HK-2 (cell line): ENCODE measurements around the gene PIP4K2A.
"Not testable (repeated sequence)": the region's sequence is repeated elsewhere in the genome, so short reads cannot be mapped to it uniquely, and the experiment has no call there.

ENCODE experiments used
- DNase-seq: peaks from one replicate; pipeline ENCODE4 v3.0.0-alpha.2; 2018; ENCODE audit not compliant: unreplicated experiment

Gene PIP4K2A

DNA sequence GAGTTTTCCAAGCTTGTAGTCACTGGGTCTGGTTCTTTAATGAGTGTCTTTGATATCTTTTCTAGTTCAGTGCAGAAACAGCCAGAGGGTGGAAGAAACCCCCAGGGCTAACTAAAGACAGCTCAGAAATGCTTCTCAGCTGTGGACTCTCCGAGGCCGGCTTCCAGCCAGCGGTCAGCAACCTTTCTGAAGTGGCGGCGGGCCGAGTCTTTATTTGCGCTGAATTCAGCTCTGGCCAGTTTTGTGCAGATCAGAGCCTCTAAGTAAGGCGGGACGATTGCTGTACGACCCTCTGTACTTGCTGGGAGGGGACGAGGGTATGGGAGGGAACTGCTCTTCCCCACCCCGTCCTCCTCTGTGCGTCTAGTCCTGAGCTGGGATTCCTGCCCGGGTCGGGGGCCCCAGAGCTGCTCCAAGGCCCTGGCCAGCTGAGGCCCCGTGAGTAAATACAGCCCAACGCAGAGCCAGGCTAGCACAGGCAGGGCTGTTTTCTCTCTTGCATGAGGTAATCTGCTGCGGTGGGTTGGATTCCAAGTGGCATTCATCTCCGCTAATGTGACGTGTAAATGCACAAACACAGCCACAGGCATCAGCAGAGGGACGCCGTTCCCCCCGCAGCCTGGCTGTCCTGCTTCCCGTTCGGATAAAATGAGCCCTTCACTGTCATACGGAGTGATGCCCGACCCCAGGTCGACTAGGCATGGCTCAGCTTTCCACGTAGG is 159.8 kb downstream of the PIP4K2A start:
- no peak for DNase-seq

DNA sequence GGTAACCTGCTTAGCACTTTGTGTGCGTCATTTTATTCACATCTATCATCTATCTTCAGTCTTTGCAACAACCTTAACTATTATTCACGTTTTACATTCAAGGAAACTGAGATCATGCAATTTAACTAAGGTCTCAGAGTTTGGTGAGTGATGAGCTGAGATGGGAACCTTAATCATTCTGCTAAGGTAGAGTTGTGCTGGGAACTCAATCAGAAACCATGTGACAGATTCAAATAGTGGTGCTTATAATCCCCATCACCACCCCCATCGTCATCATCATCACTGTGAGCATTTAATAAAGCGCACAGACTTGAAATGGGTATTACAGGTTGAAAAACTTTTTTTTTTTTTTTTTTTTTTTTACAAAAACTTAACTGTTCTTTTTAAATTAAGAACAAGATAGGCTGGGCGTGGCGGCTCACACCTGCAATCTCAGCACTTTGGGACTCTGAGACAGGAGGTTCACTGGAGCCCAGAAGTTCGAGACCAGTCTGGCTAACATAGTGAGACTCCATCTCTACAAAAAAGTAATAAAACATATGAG is 160.9 kb downstream of the PIP4K2A start:
- DNase-seq, result no peak

DNA sequence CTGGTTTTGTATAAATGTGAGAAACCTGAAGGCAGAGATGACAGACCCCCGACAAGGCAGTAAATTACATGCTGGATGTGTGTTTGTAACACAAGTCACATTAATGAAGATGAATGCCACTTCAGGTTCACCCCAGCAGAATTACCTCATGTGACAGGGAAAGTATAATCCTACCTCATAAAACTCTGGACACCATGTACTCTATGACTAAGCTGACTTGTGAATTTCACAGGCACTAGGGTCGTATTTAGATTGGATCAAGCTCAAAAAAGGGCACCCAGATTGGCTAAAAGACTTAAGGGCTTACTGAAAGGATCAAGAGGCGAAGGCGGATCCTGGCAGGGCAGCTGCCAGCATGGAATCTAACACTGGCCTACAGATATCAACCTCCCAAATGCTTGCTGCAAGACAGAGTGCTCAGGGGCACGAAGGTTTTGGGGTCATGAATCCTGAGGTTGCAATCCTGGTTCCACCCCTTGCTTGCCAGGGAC is 161.4 kb downstream of the PIP4K2A start:
- DNase-seq, result no peak

DNA sequence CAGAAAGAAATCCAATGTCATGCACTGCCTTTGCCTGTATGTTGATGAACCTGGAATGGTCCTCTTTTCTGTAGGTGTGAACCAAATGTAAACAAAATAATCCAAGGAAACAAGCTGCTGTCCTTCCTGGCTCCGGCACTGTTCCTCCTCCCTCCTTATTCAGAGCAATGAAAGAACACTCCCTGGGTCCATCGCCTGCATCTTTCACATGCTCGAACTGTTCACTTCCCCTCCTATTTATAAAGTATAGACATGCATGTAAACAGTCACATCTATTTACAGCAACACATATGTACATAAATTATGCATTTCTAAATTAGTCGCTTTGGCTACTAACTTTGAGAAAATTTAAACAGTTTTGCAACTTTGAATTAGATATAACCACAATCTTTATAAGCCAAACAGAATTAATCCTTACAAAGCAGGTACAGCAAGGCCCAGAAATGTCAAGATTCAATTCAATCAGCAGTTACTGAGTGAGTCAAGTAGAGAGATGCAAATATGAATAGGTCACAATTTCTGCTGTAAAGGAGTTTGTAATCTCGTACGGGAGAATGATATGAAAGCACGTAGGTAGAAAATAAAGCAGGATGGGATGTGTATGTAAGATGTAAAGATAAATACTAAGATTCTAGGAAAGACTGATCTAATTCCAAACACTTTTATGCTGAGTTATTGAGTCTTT is 162.6 kb downstream of the PIP4K2A start:
- no peak for DNase-seq

DNA sequence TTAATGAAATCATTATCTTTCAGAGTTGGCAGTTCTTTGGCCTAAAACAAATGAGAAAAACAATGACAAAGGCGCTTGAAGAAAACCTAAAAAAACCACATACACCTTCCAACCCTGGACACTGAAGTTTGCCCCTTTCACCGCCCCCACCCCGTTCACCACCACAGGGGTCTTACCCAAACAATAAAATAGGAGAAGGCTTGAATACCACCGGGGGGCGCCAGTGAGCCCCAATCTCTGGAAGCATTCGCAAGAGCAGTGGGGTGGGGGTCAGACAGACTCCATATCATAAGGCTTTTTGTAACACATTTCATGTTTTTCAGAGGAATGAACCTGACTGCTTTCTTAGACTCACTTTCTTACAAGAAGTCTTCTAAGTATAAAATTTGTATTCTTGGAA is 163.6 kb downstream of the PIP4K2A start:
- peak; percentile 42 for DNase-seq

DNA sequence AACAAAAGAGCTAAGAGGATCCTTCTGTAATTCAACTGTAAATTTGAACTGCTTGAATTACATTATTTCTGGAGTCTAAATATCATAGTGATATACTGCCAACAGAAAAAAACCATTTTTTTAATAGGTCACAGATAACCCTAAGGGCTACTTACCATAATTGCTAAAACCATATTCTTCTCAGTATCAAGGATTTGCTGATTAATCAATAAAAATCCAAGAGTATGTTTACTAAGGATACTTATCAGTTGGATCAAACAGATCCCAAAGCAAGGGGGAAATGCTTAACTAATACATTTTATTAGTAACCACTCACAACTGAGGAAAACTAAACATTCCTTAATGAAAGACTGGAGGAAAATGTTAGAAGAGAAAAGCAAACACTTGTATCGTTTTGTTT is 166.0 kb downstream of the PIP4K2A start:
- no peak for DNase-seq

DNA sequence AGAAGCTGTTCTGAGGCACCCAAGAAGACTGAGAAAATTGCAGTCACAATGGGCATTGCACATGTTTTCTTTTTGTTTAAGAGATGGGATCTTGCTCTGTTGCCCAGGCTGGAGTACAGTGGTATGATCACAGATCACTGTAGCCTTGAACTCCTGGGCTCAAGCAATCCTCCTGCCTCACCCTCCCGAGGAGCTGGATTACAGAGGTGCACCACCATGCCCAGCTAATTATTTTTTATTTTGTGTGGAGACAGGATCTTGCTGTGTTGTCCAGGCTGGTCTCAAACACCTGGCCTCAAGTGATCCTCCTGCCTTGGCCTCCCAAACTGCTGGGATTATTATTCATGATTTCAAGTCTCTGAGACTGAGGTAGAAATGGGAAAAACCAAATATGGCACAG is 168.7 kb downstream of the PIP4K2A start:
- DNase-seq, result no peak

DNA sequence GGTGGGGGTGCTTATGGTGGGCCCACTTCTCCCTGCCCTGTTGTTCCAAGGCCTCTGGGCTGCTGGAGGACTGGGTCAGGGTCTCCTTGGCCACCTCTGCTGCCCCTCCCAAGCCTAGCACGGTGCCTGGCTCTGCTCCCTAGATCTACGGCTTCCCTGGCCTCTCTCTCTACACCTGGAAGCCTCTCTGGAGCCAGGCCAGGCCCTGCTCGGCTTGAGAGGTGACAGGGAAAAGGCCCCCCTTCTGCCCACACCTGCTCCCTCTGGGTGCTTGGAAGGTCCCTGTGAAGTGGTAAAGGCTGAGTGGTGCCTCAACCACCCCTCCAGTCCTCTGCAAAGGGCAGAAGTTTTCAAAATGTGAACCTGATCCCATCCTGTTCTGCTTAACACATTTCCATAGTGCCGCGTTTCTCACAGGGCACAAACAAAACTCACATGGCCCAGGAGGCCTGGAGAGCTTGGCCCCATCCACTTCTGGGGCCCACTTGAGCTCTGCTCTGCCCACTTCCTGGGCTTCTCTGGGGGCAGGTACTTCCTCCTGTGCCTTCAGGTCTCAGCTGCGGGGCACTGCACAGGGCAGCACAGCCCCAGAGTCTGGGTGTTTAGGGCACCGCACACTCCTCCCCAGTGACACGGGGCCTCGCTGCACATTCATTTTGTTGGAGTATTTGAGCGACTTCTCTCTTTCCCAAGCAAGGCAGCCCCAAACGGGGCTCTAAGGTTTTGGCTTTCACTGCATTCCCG is 169.9 kb downstream of the PIP4K2A start:
- no peak for DNase-seq

DNA sequence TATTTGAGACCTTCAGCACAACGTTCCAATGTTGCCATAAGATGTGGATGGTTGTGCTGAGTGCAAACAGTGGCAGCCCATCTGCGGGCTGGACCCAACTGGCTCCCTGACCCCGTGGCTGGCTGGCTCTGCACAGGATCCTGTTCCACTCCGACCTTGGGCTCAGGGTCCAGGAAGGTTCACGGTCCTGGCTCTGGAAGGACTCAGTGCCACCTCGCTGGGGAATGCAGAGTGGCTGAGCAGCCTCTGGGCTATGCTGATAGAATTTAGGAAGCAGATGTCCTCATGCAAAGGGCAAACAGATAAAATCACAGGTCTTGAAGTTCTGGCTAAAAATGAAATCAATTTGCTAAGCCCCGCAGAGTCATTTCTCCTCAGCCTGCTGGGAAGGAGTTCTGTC is 171.6 kb downstream of the PIP4K2A start:
- no peak for DNase-seq

DNA sequence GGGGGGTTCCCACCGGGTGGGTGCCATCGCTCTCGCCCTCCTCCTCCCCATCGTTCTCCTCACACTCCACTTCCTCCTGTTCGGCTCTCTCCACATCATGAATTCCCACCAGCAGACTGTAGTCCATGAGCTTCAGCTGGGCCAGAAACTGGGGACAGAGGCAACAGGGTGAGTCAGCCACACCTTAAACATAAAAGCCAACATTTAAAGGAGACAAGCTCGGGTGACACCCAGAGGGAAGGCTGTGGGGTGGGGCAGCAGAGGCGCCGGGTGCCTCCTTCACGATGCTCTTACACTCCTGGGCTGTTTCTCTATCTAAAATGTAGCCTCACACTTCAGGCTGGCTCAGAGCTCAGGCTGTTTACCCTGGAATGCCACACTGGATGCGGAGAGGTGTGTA is 172.5 kb downstream of the PIP4K2A start:
- DNase-seq, result no peak

DNA sequence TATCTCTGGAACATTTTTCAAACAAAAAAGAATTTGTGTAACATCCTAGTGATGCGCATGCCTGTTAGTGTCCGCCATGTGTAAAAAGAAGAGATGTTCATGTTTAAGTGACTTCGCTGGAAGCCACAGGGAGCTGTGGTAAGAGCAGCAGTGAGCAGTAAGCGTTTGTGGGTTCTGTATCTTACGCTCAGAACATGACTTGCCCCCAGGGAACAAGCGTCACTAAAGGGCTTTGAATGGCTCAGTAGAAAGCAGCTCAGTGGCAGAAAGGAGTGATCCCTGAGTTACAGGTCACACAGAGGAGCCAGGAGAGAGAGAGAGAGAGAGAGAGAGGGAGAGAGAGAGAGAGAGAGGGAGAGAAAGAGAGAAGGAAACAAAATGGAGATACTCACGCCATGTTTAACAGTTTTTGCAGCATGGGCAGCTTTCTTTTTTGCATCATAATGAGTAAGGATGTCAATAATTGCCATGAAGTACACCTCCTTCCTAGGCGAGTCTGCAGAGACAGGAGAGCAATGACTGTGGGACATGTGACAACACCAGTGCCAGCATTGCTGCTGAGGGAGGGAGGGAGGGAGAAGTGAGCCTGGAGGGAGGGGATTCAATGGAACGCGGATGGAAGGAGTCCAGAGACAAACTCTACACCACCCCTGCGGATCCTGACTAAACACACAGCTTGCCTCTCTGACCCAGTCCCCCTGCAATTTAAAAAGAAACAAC is 174.6 kb downstream of the PIP4K2A start:
- DNase-seq, result no peak

DNA sequence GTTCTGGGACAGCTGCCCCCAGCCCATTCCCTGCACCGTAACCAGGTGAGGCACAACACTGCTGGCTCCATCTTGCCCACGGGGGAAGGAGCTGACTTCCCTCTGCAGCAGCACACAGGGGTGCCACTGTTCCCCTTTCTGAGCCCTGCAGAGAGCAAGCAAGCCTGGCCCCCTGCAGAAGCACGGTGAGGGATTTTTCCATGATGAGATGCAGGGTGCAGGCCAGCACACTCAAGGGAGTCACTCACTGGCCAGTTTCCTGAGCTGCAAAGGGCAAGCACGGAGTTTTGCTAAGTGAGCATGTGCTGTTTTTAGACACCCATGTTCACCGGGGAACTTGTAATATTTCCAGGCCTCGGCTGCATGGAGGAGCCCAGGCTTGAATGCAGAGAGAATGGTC is 176.6 kb downstream of the PIP4K2A start:
- no peak for DNase-seq

DNA sequence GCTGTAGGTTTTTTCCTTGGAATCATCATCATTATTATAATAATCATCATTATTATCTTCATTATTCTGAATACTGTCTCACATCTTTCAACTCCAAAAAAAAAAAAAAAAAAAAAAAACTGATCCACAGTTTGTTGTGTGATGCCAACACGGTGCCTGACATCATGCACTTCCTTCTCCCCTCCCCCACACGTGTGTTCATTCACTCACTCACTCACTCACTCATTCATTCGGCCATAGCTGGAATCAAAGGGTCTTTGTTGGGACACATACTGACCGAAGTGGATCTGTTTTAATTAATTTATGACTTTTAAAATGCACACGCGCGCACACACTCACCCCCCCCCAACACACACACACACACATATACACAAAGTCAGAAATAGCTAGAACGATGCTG is 177.8 kb downstream of the PIP4K2A start:
- no peak for DNase-seq

DNA sequence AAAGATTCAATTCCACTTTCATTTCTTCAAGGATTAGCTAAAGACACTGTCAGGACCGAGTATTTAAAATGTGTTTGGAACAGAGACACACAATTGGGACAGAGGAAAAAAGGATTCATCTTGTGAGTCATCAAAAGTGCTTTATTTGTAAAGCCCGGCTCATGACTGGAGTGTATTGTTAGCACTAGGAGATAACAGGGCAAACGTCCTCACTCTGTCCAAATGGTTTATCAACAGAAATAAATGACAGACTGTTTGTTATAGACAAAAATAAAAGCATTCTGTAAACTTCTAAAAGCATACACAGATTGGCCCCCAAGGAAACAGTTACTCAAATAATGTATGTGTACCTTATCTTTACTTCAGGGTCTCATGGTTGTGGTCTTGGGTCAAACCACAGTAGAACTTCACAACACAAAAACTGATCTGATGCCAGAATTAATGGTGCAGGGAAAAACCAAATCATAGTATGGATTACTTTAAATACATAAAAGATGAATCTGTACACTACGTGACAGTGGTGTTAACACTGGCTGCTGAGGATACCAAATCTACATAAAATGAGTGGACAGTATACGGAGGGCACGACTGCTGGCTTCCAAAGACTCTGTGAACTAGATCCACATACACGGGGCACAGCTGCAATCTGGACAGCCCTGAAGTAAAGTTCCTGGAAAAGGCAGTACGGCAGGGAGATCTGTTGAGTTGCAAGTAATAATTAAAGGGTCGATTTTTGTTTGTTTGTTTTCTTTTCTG is 179.4 kb downstream of the PIP4K2A start:
- DNase-seq, result no peak

DNA sequence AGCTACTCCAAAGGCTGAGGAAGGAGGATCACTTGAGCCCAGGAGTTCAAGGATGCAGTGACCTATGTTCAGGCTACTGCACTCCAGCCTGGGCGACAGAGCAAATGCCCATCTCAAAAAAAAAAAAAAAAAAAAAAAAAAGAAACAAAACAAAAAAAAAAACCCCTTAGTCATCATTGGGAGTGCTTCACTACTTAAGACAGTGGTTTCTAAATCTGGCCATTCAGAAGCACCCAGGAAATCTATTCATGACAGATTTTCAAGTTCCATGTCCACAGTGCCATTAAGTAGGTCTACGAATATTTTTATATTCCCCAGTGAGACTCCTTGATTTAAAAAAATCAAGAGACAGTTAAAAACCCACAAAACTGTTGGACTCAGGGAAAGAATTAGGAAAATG is 182.9 kb downstream of the PIP4K2A start:
- no peak for DNase-seq

DNA sequence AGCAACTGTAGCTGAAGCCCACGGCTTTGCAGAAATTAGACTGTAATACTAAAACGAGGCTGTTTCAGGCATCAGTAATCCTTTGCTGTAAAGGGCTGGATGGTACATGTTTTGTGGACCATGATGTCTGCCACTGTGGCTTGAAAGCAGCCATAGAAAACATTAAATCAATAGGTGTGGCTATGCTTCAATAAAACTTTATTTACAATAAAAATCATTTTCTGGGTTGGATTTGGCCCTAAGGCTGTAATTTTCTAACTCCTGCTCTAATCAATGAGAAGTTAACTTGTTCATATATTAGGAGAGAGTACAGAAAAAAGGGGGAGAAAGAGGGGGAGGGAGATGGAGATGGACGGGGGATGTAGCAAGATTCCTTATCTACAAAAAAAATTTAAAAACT is 183.4 kb downstream of the PIP4K2A start:
- no peak for DNase-seq

DNA sequence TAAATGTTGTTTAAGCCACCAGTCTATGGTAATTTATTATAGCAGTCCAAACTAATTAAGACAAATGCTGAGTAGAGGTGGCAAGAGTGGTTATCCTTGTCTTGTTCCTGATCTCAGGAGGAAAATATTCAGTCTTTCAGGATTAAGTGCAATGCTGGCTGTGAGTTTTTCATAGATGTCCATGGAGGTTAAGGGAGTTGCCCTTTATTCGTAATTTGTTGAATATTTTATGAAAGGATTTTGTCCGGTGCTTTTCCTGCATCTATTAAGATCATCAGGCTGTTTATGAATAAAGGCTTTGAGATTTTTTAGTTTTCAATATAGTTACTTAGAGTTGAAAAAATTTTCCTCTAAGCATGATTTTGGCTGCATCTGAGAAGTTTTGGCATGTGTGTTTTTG is 186.9 kb downstream of the PIP4K2A start:
- DNase-seq, result no peak

DNA sequence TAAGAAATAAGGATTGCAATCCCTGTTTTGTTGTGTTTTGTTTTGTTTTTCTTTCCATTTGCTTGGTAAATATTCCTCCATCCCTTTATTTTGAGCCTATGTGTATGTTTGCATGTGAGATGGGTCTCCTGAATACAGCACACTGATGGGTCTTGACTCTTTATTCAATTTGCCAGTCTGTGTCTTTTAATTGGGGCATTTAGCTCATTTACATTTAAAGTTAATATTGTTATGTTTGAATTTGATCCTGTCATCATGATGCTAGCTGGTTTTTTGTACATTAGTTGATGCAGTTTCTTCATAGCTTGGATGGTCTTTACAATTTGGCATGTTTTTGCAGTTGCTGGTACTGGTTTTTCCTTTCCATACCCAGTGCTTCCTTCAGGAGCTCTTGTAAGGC is 190.0 kb downstream of the PIP4K2A start:
- DNase-seq, result not testable (repeated sequence)

DNA sequence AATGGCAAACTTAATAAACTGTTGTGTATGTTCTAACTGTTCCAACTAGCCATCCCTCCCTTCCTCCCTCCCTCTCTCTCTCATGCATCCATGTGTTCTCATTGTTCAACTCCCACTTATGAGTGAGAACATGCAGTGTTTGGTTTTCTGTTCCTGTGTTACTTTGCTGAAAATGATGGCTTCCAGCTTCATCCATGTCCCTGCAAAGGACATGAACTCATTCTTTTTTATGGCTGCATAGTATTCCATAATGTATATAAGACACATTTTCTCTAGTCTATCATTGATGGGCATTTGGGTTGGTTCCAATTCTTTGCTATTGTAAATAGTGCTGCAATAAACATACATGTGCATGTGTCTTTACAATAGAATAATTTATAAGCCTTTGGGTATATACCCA is 193.7 kb downstream of the PIP4K2A start:
- DNase-seq, result not testable (repeated sequence)

DNA sequence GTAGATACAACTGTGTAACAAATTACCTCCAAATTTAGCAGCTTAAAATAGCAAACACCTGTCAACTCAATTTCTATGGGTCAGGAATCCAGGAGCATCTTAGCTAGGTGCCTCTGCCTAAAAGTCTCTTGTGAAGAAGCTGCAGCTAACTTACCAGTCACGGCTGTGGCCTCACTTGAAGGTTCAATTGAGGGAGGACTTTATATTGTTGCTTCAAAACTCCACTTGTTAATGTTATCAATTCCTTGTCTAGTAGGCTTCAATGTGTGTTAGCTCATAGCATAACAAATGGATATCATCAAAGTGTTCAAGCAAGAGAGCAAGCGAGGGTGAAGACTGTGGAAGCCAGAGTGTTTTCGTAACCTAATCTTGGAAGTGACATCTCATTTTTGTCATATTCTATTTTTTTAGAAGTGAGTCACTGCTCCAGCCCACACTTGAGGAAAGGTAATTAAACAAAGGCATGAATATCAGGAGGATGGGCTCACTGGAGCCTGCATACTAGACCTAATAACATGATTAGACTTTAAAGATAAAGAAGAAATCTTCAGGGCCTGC is 196.1 kb downstream of the PIP4K2A start:
- no peak for DNase-seq

DNA sequence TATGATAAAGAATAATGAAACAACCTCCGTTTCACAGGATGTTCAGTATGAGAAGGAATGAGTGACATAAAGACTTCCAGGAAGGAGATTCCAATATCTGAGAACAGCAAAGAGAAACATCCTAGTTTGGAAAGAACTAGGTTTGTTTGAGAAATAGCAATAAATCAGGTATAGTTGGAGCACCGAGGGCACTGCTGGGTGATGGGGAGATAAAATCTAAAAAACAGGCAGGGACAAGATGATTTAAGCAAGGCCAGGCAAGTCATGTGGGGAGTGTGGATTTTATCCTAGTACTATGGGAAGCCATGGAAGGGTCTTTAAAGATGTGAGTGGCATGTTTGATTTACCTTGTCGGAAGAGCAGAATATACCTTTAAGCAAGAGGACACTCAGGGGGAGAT is 199.4 kb downstream of the PIP4K2A start:
- no peak for DNase-seq
